NCI-H2227 treated with DMSO at 0.1 percent for 48 hours (cell line): ENCODE data around the gene ZNF536.

Source experiments
- DNase-seq: peaks from one replicate; lab custom pipeline; 2025; lab: John Stamatoyannopoulos, UW

The ZNF536 gene

DNA sequence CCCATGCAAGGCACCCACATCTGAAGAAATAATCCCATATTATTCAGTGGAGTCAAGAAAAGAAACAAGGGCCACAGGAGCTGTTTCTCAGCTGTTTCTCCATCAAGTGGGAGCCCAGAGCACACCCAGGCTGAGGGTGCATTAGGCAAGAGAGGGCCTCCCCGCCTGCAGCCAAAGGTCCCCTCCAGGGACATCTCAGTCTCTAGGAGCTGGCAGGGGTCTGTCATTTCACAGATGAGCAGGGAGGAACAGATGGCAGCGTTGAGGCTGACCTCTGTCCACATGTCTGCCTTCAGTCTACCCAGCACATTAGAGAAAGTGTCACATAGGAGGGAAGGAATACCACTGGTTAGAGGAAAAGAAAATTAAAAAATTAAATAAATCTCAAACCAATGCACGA lies 157.7 kb downstream of the ZNF536 start:
- DNase-seq: no peak

DNA sequence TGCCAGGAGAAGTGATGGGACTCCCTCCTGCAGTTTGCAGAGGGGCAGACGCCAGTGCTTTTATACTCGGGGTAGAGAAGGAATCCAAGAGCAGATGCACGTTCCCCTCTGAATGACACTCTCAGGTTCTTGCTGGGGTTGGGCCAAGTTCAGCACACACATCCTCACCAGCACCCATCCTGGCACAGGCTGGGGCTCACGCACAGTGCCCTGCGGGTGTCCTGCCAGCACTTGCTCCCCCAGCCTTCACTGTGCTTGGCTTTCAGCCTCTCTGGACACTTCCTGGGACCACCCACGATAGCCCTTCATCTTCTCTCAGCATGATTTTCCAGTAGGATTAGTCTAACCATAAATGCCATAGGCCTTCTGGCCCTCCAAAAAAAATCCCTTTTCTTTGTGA lies 158.6 kb downstream of the ZNF536 start:
- no peak for DNase-seq

DNA sequence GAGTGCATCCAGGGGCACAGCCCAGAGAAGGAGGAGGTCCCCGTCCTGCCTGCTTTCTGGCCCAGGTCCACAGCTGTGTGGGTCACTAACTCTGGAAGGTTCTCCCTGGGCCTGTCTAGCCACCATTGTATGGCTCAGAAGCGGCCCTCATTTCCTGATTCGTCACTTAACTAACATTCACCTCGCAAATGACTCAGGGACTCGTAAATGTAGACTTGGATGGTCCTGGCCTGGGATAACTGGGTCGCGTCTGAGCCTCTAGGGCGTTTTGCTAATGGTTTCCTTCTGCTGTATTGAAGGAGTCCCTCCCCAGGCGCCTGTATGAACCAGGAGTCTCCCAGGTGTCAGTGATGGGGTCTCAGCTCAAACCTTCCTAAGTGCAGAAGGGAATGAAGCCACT lies 162.8 kb downstream of the ZNF536 start:
- DNase-seq: no peak

DNA sequence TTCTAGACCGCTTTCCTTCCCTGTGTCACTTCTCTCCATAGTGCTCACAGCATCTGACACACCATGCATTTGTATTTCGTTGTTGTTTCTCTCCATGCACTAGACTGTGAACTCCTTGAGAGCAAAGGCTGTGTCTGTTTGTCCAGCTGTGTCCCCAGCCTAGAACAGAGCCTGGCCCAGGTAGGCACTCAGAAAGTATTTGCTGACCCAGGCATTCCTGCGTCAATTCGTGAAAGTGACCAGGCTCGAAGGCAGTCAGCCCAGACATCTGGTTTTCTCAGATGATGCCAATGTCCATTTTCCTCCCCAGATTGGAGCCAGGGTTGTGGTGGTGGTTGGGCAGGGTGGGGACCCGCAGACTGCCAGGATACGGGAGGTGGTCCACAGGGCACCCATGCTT lies 164.8 kb downstream of the ZNF536 start:
- DNase-seq: no peak

DNA sequence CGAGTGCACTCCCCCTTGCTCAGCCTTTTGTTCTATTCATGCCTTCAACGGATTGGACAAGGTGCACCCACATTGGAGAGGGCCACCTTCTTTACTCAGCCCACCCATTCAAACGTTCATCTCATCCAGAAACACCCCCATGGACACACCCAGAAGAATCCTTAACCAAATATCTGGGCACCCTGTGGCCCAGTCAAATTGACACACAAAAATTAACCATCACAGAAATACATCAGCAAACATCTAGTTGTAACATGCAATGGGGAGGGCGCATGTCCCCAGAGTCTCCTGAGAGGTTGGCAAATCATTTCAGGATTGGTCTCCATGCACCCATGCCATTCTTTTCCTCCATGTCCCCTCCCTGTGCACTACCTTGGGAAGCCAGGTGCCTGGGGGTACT lies 167.1 kb downstream of the ZNF536 start:
- DNase-seq: no peak

DNA sequence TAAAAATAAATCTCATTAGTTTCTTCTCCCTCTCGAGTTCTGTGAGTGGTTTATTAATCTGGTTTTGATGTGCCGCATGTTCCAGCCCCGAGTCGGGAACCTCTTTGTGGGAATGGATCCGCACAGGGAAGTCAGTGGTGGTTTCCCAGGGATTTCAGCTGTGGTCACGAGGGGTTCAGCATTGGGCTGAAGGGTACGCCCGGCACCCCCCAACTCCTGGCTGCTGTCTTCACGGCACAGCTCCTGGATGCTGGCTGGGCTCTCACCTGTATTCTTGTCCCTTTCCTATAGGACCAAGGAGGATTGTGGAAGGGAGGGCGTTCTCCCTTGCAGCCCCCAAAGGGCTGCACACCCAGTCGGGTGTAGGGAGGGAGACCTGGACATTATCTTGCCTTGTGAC lies 167.8 kb downstream of the ZNF536 start:
- no peak for DNase-seq

DNA sequence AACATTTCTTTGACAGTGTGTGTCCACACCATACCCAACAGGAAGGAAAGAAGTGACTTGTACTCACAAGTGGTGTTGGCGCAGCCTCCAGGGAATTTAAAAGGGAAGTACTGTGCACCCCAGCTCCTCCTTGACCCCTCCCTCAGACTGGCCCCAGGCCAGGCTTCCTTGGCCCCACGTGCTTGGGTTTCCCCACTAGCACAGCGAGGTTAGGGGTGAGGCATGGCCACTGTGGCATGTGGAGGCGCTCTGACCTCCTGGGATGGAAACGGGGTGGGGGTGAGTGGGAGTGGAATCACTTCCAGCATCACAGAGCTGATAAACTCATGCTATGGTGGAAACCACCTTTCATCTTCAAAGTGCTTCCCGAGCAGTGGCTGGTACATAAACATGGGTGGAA lies 168.6 kb downstream of the ZNF536 start:
- no peak for DNase-seq

DNA sequence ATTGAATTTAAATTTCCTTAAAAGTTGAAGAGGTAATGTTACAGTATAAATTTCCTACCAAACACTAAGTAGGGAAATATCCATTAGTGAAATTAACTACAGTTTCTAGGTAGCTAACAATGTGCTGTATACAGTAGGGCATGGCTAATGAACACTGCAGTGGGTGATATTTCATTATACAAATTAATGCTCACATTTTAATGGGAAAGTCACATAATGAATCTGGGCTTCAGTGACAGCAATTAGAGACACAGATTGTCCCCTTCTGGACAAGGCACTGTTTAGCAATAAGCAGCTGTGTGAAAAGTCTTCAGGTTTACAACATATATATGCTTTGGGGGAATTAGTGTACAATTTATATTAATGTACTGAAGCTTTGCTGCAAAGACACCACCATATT lies 169.4 kb downstream of the ZNF536 start:
- DNase-seq: no peak

DNA sequence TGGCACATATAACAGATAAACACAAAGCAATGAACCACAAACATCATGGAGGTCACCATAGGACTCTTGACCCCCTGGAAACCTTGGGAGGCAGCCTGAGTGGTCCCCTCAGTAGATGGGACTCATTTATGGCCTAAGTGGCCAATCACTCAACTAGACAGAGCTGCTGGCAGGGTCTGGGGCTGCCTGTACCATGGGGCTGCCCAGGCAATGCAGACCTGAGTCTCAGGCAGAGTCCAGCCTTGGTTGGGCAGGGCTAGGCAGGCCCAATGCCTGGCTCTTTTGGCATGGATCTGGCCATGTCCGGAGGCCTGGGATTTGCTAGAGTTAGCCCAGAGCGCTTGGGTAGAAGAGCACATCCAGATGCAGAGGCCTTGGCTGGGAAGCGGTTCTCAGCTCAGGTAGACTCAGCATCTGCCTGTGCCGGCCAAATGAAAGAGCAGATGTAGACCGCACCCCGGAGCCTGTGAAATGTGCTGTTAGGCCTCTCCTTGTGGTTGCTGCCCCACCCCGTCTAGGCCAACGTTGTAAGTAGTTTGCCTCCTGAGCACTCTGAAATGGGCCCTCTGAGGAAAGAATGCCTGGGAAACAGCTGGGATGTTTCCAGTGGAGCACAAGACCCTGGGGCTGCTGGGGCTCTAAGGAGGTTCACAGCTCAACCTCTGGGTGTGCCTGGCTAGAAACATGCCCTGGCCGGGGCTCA lies 171.2 kb downstream of the ZNF536 start:
- DNase-seq: no peak

DNA sequence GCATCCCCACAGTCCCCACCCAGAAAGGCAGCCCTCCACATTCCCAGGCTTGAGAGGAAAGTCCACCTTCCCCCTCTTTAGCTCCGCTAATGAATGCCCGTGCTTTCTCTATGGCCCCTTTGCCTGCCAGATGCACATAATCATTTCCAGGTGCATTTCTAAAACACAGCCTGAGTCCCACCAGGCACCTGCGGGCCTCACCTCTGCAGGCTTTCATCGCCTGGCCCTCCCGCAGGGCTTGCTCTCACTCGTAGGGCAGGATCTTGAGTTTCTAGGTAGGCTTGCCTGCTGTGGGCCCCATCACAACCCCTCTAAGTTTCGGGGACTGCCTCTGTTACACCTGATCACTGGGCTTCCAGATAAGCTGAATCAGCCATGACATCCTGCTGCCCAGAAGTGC lies 173.6 kb downstream of the ZNF536 start:
- no peak for DNase-seq

DNA sequence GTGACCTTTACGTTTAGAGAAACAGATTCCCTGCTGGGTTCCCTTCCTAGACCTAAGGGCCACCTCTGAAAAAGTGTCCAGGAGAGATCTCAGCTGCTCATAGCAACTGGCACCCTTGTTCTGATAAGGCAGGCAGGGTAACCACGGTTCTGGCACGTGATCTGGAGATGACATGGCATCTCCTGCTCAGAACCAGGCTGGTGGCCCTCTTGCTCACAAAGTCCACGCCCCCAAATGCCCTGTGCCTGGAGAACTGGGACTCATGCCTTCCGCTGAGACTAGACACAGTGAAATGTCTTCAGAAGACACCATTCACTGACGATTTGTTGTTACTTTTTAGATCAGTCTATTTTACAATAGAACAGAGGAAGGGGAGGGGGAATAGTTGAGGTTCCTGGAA lies 174.1 kb downstream of the ZNF536 start:
- no peak for DNase-seq

DNA sequence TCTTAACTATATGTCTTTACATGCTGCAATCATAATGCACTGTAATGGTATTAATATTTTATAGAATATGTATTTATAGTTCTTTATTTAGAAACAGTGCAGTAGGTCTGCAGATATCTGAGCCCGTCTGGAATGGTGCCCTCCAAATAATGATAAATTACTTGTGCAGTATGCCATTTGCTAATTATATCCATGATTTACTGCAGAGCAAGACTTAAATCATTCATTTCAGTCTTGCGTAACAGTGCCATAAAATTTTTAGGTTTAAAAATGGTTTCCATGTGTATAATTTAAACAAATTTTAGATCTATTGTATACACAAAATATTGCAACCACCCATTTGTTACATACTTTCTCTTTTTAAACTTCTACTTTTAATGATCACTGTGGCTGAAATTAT lies 175.1 kb downstream of the ZNF536 start:
- DNase-seq: no peak

DNA sequence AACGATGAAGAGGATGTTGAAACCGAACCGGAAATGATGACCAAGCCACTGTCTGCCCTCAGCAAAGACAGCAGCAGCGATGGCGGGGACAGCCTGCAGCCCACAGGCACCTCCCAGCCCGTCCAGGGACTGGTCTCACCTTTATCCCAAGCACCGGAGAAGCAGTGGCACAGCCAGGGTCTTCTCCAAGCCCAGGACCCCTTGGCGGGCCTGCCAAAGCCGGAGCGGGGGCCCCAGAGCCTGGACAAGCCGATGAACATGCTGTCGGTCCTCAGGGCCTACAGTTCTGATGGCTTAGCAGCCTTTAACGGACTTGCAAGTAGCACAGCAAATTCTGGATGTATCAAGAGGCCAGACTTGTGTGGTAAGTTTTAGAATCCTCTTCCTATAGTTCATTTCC lies 177.0 kb downstream of the ZNF536 start:
- DNase-seq: no peak

DNA sequence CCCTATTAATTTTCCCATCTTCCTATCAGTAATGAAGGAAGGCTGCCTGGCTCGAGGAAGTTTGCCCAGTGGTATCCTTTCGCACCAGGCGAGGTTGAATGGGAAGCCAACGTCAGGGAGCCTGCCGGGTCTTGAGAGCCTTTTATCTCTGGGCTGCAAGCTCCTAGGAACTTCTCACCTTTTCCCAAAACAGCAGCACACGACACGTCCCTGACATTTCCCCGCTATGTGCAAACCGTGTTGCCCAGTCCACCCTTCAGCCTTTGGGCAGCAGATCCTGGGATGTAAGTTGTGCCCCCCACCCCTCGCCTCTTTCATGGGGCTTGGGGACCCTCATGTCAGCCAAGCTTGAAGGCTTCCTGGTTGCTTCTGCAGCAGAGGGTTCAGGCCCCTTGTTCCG lies 179.1 kb downstream of the ZNF536 start:
- DNase-seq: no peak

DNA sequence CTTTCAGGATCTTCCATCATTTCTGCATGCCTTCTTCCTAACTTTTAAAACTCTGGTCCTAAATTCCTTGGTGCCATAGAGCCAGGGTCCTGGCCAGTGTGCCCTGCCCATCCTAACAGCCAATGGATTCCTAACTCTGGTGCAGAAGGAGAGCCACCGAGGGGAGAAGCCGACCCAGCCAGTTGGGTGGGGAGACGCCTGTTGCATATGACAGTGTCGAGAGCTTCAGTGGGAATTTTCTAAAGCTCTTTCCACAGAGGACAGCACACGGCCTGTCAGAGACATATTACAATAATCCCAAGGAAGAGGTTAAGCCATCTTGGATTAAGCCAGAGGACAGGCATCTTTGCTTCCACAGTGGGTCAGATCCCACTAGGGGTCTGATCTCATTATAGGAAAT lies 180.4 kb downstream of the ZNF536 start:
- no peak for DNase-seq

DNA sequence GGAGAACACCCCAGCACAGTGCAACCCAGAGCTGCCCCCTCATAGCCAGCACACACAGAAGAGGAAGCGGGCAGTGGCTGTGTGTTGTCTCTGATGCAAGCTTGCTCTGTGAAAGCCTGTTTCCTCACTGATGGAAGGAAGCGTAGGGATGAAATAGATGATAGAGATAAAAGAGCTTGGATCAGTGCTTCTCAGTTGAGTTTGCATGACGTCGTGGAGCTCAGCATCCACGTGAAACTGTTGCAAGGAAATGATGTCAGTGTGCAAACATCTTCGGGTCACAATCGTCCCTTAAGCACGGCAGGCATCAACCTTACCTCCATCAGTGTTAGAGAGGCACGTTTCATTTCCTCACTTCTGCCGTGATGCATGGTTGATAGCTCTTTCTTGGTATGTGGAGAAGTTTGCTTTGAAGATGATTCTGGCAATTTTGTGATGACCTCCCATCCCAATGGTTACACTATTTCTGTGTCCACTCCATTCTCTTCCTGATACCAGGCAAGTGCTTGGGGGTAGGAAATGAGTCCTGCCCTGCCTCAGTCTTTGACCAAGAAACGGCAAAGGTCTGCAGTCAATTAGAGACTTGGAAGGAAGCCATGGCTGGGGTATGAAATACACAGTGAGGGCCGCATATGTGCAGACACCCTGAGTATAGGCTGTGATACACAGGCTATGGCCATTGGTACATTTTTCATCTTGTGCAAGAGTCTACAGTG lies 183.0 kb downstream of the ZNF536 start:
- no peak for DNase-seq

DNA sequence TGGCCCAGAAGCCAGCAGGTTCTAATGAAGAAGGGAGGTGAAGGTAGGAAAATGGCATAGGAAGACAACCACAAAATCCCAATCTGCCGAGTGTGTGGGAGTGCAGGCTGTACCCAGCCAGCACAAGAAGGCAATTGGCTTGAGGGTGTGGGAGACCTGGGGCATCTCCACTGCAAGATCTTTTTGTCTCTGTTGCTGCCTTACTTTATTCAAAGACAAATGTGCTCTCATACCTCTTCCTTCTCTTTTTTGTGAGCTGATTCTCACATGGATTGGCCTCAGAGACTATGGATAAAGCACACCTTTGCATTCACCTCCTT lies 183.6 kb downstream of the ZNF536 start:
- no peak for DNase-seq

DNA sequence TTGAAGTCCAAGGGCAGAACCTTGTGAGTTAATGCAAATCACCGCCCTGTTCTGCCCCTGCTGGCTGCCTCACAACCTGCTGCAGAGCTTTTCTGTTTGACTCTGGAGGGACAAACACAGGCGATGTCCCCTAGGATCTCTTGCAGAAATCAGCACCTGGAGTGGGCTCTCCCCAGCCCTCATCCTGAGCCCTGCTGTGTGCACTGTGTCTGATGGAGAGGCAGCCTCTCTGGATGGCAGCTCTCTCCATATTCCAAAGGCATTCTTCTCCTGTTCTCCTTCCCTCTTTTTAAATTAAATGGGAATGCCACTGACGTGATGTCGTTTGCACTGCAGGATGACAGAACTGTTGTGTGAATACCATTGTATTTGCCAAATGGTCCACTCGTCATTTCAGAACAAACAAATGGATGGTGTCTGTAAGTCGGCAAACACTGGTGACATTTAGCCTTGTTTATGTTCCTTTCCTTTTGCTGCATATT lies 184.1 kb downstream of the ZNF536 start:
- DNase-seq: no peak

DNA sequence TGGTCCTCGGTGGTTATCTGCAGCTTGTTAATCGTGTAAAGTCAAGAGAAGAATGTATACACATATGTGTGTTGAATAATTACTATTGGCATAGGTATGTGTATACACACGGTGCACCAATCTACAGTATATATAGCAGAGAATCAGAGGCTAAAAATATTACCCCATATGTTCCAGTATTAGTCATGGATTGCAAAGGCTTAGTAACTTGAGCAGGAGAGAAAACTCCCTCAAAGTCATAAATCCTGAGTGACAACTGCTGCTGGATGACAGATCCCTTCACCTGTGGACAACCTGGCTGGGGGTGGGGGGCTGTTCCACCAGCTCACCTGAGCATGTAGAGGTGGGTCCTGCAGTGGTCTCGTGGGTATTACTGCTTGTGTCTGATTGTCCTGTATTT lies 185.0 kb downstream of the ZNF536 start:
- no peak for DNase-seq

DNA sequence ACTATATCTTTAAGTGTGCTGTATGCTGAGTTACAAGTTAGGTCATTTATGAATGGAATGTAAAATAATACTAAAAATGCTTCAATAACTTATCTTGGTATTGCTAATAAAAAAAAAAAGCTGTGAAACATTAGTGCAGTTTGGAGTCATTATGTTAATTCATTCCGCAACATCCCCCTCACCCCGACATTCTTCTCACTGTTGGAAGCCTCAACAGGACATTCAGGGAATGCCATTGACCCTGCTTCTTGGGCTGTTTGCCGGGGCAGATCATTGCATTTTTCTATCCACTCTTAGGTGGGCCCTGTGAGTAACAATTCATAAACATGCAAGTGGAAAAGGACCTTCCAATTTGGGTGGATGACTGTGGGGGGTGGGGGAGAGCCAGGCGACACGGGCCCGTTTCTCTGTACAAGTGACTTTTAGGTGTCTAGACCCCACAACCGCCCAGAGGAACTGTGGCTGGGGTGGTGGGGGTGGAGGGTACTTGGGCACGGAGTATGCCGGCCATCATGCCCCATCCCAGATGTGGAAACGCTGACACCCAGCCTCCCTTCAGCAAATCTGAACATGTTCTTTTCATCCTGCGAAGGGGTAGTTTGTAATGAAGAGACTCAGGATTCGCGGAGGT lies 185.9 kb downstream of the ZNF536 start:
- DNase-seq: no peak

DNA sequence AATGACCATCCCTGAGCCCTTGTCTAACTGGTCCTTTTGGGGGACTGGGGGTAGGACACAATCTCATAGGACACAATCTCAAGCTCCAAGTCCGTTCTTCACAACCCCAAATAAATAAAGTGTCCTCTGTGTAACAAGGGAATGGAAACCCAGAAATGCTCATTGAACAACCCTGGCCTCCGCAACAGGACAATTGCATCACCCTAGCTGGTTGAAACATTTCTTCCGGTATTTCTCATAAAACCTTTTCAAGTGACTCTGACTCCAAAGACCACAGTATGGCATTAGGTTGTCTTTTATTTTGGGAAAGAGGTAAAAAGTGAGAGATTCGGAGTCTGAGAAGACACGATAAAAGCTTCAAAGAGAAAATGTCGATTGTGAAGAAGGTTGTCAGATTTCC lies 186.6 kb downstream of the ZNF536 start:
- no peak for DNase-seq

DNA sequence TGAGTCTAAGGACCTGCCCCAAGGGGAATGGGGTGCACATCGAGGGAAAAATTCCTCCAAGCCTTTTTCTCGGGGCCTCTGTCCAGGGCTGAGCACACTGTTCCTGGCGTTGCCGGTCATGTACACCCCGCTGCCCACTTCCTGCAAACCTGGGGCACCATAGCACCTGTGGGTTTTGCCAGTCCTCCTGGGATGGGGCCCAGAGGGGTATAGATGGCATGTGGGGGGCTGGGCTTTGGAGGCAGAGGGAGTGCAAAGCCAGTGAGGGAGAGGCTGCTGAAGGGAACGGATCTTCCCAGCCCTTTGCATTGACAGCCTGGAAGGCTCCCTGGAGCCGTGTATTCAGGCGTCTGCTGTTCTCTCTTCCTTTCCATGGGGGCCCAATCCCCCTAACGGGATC lies 187.3 kb downstream of the ZNF536 start:
- DNase-seq: no peak

DNA sequence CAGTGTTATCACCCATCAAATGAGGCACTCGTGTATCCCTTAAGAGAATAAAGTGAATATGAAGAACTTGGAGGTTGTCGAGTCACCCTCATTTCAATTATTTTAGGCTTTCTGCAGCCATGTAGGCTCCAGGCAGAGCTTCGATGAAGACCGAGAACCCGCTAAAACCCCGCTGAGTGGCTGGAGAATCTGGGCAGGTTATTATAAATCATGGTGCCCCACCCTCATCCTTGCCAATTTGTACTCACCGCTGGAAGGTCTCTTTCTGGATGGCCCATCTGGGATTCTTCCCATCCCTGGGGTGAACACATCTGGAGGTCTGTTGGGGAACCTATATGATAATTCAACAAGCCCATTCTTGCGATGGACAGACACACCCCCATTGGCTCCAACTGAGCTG lies 190.8 kb downstream of the ZNF536 start:
- DNase-seq: no peak

DNA sequence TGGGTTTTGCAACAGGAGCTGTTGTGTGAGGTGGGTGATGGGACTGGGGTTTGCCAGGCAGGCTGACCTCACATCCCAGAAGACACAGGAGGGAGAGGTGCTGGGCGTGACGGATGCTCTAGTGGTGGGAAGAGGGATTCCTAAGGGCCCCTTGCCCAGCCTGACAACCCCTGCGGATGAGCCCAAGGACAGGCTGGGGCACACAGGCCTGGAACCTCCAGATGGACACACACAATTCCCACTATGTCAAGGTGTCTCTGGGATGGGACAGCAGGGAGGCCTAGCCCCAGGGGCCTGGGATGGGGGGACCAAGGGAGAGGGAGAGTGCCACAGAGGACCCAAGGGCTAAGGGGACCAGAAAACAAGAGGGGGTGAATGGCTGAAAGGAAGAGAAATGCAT lies 191.5 kb downstream of the ZNF536 start:
- no peak for DNase-seq
